ENCODE data around the gene DIP2A.
"Not testable (repeated sequence)": the region's sequence is repeated elsewhere in the genome, so short reads cannot be mapped to it uniquely, and the experiment has no call there.

DIP2A gene

DNA sequence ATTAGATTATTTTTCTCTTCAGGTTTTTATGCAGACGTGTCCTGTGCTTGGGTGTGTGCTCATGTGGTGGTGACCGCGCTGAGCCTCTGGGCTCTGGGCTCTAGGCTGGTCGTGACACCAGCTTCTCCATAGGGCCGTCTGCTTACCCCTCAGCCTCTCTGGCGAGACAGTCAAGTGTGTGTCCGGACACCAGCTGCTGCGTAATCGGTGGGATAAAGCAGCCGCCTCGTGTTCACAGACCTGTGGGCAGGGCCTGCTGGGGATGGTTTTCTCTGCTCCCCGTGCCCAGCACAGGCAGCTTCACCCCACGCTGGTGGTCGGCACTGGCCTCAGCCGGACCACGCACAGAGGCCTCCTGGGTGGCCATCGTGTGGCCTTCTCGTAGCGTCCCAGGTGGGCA, 33.6 kb upstream of the DIP2A start:
- DNase-seq, result no peak

DNA sequence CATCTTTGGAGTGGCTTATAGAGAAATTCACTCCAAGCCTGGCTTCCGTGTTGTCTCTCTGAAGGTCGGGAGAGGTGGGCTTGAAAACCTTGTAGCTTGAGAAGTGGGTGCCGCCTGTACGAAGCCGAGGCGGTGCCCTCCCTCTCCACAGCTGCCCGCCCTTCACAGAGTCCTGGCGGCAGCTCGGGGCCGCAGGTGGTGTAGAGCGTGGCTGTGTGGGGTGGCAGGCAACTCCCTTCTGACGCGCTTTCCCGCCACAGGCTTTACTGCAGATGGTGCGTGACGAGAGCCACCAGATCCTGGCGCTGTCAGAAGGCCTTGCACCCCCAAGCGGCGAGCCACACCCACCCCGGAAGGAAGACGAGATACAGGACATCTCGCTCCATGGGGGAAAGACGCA, 33.1 kb upstream of the DIP2A start:
- DNase-seq, result no peak

- no peak for DNase-seq
Observed at GRCh38 chr21:46426313-46427046, 32.2 kb upstream of the DIP2A start.

DNA sequence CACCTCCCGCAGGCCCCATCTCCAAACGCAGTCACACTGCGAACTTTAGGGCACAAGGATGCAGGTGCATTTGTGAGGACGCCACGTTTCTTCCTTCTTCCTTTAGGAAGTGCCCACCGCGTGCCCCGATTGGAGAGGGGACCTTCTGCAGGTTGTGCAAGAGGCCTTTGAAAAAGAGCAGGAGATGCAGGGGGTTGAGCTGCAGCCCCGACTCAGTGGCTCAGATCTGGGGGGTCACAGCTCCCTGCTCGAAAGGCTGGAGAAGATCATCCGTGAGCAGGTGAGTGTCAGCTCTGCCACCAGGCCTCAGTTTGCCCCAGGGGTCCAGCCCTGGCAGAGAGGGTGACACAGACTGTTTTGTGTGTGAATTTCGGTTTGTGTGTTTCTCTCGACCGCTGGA, 31.2 kb upstream of the DIP2A start:
- no peak for DNase-seq

DNA sequence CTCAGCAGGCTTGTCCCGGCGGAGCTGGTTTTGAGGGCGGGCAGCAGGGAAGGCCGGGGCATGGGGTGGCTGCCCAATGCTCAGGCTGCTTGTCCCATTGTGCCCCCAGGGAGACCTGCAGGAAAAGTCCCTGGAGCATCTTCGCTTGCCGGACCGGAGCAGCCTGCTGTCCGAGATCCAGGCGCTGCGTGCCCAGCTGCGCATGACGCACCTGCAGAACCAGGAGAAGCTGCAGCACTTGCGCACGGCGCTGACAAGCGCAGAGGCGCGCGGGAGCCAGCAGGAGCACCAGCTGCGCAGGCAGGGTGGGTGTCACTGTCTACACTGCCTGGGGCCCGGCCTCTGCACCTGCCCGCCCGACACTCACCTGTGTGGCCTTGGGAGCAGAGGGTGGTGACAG, 30.4 kb upstream of the DIP2A start:
- DNase-seq, result no peak

GRCh38 chr21:46428987-46429710, 29.5 kb upstream of the DIP2A start:
- DNase-seq, result no peak

GRCh38 chr21:46429754-46430681, 28.7 kb upstream of the DIP2A start:
- DNase-seq, result no peak

- no peak for DNase-seq
Observed at GRCh38 chr21:46431448-46431847, 27.2 kb upstream of the DIP2A start.

- DNase-seq, result no peak
Observed at GRCh38 chr21:46431884-46432488, 26.7 kb upstream of the DIP2A start.

GRCh38 chr21:46433116-46433515, 25.6 kb upstream of the DIP2A start:
- DNase-seq, result not testable (repeated sequence)

DNA sequence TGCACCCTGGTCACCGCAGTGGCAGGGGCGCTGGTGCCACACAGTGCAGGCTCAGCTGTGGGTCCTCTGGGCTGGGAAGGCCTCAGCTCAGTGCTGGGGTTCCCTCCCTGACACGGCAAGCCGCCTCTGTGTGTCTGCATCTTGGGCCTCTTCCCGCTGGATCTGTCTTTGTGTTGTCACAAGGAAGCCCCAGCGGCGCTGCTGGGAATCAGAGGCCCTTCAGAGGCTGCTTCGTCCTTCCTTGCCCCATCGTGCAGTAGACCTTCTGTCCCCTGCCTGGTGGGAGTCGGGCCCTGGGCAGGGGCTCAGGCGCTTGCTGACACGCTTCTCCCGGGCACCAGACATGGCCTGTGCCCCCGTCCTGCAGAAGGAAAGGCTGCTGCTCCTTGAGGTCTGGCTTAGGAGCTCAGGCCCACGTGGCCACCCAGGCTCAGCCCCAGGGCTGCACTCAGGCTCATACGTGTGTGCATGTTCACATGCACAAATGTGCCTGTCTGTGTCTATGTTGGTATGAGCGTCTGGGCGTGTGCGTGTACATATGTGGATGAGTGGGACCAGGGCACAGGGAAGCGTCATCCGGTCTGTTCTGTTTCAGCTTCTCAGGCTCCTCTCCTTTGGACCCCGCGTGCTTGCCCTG, 24.3 kb upstream of the DIP2A start:
- no peak for DNase-seq

DNA sequence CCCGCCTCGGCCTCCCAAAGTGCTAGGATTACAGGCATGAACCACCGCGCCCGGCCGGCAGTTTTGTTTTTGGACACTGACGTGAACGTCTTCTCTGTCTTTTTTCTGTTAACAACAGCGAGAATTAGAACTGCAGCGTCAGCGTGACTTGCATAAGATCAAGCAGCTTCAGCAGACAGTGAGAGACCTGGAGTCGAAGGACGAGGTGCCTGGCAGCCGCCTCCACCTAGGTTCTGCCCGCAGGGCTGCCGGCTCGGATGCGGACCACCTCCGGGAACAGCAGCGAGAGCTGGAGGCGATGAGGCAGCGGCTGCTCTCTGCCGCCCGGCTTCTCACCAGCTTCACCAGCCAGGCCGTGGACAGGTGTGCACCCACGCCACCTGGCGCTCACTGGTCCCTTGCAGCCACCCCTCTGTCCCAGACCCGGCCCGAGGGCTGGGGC, 22.9 kb upstream of the DIP2A start:
- no peak for DNase-seq

DNA sequence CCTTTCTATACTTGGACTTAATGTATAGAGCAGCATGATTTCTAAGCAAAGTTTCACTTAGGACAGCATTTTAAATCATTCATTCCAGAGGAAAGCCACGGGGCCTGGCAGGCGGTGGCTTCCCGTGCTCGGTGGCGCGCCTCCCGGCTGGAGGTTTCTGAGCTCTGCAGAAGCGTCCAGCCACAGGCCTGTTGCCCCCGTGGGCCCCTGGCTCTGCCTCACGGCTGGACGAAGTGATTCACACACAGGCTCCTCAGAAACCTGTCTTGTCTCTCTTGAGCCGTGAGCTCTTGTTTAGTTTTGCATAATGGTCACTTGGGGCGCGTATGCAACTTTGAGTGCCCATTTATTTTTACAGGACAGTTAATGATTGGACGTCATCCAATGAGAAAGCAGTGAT, 22.1 kb upstream of the DIP2A start:
- no peak for DNase-seq

- DNase-seq, result no peak
Observed at GRCh38 chr21:46437096-46437498, 21.6 kb upstream of the DIP2A start.

- no peak for DNase-seq
Observed at GRCh38 chr21:46437511-46437910, 21.2 kb upstream of the DIP2A start.

DNA sequence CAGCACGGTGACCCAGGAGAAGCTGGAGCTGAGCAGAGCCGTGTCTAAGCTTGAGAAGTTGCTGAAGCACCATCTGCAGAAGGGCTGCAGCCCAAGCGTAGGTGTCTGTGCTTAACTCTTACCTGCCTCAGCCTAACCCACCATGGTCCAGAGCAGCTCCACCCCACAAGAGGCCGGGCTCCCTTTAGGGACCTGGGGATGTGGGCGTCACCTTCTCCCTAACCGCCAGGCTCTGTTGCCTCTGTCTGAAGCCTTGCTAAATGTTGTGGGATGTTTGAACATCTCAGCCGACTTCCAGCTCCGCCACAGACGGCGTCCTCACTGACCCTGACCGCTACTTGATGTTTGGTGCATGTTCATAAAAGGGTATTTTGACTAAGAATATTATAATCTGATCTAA, 20.4 kb upstream of the DIP2A start:
- no peak for DNase-seq

DNA sequence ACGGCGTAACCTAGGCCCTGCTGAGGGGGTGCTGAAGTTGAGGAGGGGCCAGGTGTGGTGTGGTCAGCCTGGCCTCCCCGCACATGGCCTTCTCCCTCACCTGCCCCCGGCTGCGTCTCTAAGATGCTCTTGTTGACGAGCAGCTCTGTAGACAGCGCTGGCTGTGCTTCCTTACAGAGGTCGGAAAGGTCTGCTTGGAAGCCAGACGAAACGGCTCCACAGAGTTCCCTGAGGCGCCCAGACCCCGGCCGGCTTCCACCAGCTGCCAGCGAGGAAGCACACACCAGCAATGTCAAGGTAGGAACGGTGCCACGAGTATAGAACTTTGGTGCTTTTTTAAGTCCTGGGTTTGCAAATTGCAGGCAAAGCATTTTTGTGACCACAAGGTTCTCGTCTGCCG, 18.8 kb upstream of the DIP2A start:
- no peak for DNase-seq

DNA sequence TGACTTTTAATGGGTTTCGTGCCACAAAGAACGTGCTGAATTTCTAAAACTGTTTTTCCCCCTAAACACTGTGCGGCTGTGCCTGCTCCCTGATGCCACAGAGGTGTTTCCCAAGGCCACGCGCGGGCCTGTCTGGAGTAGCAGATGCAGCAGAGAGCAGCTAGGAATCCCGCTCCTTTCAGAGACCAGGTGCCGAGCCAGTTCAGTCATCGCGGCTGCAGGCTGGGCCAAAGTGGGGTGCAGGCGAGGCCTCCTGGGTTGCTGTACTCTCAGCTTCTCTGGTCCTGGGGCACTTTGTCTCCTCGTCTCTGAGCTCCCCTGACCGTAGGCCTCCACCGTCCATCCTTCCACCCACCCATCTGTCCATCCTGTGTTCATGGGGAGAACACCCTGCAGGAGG, 17.4 kb upstream of the DIP2A start:
- DNase-seq, result no peak

DNA sequence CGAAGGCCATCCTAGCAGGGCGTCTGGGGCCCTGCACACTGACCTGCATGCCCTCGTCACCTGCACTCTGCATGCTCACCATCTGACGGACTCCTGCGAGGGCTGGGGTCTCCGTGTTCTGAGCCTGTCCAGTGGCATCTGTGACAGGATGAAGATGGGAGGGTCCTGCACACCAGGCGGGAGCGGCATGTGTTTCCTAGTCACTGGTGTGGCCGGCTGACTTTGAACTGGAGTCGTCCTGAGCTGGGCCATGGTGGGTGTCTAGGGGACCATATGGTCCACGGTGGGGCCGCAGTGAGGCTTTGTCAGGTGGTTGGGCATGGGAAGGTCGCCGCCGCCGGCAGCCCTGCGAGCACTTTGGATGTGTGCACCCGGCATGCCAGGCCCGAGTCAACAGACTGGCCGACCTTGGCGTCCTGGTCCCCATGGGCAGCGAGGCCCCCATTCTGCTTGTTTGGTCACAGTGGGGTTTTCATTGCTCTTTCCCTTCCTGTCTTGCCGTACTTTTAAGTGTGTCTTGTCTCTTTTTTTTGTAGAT, 16.7 kb upstream of the DIP2A start:
- DNase-seq, result no peak

DNA sequence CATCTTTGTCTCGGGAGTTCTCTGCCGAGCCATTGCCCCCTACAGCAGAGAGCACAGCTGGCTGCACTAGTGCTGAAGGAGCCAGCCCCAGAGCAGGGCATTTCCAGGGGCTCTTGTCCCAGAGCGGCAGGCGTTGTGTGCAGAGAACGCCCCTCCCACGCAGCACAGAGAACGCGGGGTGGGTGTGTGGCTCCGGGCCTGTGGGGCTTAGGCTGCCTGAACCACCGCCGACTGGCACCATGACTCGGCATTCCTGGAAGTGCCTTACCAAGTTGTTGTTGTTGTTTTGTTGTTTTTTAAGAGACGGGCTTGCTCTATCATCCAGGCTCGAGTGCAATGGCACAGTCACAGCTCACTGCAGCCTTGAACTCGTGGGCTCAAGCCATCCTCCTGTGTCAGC, 15.8 kb upstream of the DIP2A start:
- DNase-seq, result no peak

GRCh38 chr21:46443910-46444309, 14.8 kb upstream of the DIP2A start:
- no peak for DNase-seq

- DNase-seq, result no peak
Observed at GRCh38 chr21:46448108-46448507, 10.6 kb upstream of the DIP2A start.
